HG03064 (cell line): Measurements from ENCODE around the gene CARD10.

ENCODE experiments used
- ATAC-seq: cut with Tn5 transposase; IDR thresholded peaks from one replicate; pipeline ENCODE4 v1.9.1; 2021; ENCODE audit warnings: low read depth; ENCODE audit not compliant: unreplicated experiment

The CARD10 gene

DNA sequence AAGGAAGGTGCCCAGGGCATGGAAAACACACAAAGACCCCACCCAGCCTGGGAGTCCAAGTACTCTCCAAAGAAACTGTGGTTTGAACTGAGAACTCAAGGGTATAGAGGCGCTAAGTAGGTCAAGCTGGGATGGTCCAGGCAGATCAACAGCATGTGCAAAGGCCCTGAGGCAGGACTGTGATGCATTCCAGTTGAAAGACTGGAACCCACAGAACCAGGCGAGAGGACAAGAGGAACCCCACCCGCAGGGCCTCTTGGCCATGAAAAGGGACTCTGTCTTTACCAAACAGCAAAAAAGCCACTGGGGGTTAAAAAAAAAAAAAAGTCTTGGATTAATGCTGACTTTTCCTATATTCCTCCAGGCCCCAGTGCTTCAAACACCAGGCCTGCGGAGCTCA lies 14.3 kb downstream of the CARD10 start:
- no peak for ATAC-seq

DNA sequence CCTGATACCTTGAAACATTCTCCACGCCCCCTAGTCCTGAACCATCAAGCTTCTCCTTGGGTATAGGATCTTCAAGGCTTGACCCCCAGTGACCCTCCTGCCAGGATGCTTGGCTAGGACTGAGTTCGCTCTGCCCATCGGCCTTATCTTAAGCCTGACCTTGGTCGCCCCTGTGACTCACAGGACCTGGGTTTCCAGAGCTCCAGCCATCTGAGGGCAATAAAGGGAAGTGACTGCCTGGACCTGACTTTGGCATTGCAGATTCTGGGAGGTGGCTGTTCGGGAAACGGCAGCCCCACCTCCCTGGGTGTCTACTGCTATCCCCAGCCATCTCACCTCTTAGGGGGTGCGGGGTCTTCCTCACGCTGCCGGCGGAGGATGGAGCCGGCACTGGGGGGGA lies 15.4 kb downstream of the CARD10 start:
- no peak for ATAC-seq

DNA sequence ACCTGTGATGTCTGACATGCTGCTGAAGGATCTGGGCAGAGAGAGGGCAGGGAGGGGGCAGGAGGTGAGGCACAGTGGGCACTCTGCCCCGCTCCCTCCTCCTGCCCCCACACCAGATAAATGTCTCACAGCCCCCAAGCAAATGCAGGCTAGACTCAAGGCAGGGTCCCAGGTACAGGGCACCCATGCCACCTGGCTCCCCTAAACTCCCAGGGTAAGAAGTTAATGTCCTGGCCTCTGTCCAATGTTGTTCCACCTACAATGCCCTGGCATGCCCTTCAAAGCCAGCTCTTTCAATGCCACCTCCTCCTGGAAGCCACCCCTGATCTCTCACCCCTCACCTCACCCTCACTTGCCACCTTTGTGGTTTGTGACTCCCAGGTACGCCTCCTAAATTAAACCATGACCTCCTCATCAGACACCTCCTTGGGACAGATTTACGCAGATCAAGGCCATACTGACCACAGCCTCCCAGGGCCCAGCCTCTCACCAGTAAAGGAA lies 16.0 kb downstream of the CARD10 start:
- no peak for ATAC-seq

DNA sequence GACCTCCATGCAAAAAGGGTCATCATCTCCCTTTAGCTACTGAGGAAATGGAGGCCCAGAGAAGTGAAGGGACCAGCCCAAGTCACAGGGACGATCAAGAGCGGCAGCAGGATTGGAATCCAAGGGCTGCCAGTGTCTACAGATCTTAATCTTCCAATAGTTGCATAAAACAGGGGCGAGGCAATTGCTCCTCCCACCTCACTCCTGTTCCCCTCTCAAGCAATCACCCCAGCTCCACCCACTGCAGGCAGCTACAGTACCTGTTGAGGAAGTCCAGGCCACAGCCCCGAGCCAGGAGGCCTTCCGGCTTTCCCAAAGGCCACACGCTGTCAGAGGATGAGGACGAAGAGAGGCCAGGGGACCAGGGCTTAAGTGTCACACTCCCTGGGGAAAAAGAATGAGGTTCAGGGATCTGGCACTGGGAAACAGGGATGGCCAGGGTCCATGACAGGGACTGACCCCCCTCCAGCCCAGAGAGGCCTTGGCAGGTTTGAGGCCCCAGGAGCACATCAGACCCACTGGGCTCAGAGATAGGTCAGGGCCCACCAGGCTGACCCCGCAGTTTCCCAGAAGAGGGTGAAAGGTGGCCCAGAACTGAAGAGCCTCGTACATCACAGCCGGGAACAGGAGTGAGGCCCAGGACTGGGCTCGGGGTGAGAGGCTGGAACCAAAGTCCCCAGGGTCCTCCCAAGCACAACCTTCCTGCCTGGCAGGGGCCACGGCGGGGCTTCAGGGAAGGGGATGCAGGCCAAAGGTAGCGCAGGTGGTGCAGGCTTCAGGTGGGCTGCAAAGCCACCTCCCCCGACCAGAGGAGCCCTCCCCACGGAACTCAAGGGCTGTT lies 16.7 kb downstream of the CARD10 start:
- no peak for ATAC-seq

DNA sequence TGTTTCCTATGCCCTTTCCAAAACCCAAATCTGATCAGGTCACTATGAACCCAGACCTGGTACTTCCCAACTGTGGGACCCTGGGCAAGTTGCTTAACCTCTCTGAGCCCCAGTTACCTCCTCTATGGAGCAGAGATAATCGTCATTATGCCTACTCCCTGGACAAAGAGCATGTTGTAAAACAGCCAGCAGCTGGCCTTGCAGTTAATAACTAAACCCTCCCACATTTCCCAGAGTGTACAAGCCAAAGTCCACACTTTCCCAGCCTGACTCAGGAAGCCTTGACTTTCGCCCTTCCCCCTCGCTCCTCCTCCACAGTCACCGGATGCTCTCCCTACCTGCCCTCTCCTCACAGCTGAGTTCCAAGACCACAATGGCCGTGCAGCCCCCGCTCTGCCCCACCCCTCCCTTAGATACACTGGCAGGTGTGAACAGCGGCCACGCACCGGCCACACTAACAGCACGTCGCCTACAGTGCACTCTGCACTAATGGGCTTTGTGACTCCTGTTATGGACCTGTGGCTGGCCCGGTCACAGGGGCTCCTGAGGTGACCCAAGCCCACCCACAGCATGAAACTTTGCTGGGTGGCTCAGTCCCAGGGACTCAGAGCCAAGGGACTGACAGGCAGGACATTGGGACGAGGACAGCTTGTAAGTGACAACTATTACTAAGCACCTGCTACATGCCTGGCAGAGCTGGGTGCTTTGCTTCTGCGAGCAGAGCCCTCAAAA lies 17.4 kb downstream of the CARD10 start:
- no peak for ATAC-seq

DNA sequence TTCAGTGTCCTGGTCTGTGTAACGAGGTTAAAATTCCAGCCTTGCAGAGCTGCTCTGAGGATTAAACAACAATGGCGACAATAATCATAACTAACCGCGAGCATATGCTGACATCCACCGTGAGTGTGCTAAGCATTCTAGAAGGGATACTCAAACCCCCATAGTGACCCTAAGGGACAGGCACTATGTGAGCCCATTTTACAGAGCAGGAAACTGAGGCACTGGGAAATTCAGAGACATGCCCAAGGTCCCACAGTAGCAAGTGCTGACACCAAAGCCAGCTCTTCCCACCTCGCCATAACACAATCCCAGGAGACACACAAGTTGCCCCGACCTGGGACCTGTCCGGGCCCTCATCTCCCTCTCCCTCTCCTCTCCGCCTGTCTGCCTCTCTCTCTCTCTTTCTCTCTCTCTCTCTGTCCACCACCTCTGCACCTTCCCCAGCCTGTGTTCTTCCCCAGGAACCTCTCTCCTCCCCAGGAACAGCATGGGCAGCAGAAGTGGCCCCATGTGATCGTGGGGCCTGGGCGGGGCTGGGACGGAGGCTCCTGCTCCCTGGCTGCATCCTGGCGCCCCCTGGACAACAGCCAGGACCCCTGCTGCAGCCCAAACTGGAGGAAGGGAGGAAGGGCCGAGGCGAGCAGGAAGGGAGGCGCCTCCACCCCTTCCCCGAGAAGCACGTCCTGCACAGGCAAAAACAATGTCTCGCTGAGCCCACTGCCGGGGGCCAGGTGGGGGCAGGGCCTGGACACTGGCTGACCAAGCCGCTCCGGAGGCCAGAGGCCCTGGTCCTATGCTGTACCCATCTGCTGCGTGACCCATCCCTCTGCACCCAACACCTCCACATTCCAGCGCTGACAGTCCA lies 18.2 kb downstream of the CARD10 start:
- no peak for ATAC-seq

DNA sequence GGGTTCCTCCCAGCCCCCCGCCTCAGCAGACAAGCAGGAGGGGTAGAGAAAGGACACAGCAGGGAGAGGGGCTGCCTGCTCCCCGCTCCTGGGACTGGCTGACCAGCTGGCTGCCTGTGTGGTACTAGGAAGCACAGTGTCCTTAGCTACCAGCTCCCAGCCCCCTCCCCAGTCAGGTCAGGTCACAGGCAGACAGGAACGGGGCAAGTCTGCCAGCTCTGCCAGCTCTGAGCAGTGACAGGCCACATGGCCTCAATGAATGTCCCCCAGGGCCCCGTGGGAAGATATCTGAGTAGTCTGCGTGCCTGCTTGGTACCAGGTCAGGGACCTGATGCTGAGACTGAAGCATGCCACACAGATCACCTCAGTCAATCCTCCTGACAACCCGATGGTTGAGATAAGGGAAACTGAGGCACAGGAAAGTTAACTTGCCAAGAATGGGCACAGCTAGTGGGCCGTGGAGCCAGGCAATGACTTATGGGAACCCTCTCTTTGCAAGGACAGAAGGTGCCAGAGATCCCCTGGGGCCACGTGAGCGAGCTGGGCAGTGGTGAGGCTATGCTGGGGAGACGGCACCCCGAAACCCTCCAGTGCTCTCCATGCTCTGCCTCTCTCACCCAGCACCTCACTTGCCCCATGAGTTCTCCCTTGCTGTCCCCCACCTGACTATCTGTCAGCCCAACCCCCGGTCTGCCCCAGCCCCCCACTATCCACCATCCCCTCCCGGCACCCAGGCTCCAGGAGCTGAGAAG lies 19.2 kb downstream of the CARD10 start:
- no peak for ATAC-seq

DNA sequence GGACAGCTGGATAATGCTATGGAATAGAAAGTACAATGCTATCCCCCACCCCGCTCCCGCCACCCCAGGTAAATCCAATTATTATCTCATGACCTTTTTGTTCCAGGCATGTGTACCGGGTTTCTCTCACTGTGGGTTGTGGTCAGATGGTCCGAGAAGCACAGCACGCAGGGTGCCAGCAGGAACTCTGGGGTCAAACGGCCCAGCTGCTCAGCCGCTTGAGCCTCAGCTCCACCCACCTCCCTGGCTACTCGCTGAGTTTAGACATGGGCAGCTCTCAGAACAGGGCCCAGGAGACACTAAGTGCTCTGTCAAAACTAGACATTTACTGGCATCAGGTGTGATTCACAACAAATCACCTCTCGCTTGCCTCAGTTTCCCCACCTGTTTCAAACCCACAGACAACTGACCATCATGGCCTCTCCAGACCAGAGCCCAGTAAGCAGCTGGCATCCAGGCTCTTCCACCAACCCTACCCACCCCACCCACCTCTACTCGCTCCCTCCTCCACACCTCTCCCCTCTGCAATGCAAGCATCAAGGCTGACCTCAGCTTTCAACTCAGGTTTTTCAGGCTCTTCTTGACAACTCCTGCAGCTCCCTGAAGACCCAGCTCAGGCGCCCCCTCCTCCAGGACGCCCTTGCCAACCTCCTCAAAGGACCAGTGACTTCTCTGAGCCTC lies 20.0 kb downstream of the CARD10 start:
- no peak for ATAC-seq

DNA sequence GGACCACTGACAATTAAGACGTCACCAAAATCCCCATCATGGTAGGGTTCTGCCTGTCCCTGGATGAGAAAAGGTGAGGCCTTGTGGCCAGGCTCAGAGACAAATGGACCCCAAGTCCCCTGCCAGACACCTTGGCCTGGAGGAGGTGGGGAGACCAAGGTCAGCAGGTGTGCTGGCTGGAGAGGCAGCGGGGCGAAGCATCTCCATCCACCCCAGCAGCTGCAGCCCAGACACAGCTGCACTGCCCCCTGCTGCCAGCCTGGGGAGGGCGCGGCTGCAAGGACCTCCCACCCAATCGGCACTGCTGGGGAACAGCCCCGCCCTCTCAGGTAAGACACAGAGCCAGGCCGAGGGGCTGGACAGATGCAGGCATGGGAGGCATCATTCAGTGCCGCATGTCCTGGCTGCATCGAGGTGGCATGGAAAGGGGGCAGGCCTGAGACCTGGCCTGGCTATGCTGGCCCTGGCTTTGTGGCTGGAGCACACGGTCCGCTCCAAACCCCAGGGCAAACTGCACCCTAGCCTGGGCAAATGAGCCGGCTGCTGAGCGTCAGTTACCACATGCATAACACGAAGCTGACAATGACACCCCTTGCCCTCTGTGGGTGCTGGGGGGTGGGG lies 20.8 kb downstream of the CARD10 start:
- ATAC-seq = no peak

DNA sequence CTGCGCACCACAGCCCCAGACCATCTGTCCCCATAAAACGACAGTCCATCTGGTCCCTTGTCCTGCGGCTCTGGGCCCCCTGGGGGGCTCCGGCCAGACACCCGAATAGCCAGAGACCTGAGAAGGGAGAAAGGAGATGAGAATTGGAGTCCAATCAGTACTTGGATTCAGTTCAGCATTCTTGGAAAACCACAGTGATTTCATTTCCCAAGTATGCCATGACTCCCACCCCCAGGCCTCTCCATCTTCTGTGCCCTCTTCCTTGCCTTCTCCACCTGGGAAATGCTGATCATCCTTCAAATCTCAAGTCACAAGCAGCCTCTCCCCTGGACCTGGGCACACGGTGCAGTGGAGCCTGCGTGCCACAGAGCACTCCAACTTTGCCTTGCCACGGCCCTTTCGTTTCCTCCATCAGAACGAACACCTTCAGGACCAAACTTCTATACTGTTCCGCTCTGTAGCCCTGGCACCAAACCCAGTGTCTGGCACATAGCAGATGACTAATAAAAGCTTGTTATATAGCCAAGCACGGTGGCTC lies 22.1 kb downstream of the CARD10 start:
- ATAC-seq = no peak

DNA sequence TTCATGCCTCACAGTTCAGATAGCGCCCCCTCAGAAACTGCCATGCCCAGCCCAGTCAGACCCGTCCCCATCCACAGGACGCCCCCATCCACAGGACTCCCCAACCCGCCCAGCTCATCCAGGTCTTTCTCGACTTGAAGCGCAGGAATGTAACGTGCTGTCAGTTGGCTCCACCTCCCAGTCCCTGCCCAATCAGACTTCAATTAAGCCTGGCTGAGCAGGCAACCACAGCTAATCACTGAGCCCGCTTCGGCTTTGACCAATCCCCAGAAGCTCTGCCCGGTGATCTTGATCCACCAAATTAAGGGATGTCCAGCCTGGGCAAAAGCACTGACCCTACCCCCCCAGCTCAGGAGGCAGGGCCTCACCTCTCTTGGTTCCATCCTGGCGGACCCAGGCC lies 22.6 kb downstream of the CARD10 start:
- no peak for ATAC-seq

DNA sequence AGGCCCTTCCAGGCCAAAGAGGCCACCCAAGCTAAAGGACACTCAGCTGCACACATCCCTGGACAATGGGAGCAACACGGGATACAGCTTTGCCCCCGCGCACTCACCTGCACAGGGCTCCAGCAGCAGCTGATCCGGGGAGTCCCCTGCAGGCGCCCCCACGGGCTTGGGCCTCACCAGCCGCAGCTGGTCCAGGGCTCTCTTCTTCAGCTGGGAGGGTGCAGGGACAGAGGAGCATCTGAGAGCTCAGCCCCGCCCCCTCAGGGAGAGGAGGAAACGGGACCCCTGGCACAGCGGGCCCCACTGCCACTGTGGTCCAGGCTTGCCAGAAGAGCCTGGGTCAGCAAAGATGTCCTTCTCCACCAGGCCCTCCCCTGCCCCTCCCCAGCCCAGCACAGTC lies 25.2 kb downstream of the CARD10 start:
- ATAC-seq = no peak

DNA sequence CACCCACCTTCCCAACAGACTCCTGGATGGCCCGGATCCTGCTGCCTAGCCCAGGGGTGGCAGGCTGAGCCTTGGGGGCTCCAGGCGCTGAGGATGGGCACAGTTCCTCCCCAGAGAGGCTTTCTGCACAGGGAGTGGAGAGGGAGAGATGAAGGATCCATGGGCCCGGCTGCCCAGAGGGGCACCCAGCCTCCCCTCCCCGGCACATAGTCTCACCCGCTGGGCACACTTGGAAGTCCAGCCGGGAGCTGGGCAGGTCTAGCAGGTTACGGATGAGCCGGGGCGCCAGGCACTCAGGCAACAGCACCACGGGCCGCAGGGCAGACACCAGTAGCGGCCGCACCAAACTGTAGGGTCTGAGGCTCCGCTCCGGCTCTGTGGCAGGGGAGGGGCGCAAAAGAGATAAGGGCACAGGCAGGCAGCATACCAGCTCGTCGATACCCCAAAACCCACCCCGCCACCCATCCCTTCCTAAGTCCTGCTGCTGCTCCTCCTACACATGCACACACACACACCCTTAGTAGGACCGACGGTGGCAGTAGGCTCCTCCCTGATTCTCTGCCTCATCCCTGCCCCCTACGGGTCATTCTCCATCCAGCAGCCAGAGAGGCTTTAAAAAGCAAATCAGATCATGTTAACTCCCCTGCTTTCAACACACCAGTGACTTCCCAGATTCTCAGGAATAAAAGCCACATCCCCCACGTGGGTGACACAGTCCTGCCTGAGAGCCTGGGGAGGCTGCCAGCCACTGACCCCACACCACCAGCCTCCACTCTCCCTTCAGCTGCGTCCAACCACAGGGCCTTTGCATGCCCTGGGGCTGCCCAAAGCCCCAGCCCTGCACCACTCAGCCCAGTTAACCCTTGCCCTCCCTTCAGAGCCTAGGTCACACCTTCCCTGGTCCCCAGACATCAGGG lies 26.5 kb downstream of the CARD10 start:
- ATAC-seq = no peak

DNA sequence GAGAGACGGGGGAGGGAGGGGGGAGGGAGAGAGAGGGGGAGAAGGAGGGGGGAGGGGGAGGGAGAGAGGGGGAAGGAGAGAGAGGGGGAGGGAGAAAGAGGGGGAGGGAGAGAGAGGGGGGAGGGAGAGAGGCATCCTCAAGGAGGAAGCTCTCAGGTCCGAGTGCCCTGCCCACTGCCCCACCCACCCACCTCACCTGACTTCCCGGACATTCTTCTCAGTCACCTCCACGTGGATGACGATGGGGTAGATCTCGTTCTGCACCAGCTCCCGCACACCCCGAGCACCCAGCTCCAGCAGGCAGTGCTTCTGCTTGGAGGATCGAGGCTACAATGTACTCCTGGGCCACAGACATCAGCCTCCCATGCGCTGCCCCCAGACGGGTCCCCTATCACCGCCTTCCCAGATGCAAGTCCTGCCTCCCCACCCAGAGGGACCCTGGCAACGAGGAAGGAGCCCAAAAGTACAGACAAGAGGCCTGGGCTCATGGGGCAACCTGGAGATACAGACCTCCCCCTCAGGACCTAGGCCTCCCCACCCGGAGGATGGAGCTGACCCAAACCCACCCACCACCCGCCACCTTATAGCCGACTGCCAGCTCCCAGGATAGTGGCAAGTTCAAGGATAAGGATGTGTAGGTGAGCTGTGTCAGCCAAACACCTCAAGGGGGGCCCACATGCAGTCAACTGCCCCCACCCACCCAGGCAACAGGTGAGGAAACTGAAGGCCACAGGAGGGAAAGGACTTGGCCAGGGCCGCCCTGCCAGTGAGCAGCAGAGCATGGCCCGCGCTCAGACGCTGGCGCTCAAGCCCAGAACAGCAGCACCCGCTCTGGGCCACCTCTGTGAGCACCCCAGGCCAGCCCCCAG lies 27.4 kb downstream of the CARD10 start:
- no peak for ATAC-seq

DNA sequence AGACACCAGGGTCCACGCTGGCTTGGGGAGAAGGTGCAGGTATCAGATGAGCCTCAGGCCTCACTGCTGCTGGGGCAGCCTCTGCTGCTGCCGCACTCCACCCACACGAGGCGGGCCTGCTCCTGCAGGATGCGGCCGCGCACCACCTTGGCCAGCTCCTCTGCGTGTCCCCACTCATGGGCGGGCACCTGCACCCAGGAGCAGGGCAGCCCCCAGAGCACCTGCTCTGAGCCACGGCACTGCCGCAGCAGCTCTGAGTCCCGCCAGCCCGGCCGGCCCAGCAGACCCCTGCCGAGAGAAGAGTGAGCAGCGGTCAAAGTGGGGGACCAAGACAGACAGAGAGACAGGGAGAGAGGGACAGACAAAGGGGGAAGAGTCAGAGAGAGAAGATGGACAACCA lies 28.1 kb downstream of the CARD10 start:
- ATAC-seq = no peak

DNA sequence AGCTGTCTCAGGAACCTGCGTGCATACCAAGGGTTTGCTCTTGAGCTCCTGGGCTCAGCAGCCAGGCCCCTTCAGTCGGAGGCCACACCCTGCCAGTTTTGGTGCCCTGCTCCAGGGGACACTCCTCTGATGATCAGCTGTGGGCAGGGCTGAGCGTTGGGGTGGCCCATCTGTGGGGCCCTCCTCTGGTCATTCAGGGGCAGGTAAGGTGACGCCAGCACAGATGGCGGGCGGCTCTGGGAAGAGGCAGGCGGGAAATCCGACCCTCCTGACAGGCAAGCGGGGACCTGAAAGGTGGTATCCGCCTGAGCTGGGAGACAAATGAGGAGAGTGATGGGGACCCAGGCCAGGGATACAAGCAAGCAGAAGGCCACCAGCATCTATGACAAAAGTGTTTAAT lies 29.2 kb downstream of the CARD10 start:
- ATAC-seq = no peak
